GM23338 (cell line): ENCODE results near the gene PRKAR1B.

ENCODE experiments used
- CTCF ChIP-seq, 2 experiments: fragments of 200-600 bp in 1 of 2; sonication (generic) in 1 of 2; conservative IDR thresholded peaks; 2 replicates each; pipeline versions ENCODE4 v1.5.1 to v1.6.1; 2016 to 2017; ENCODE audit warnings: antibody characterized with exemption in 2 of 2, low read depth in 2 of 2, mild to moderate bottlenecking in 2 of 2, moderate library complexity in 1 of 2
- EZH2phosphoT487 ChIP-seq: fragments of 200-600 bp; sonication (generic); IDR thresholded peaks from one replicate; pipeline ENCODE4 v1.8.1; 2018; ENCODE audit warnings: antibody characterized with exemption; ENCODE audit not compliant: unreplicated experiment
- JUNB ChIP-seq: IDR thresholded peaks from one replicate; pipeline ENCODE4 v1.6.1; 2016; ENCODE audit warnings: antibody characterized with exemption; ENCODE audit not compliant: unreplicated experiment
- POLR2AphosphoS5 ChIP-seq: IDR thresholded peaks from 2 replicates; pipeline ENCODE4 v1.6.1; 2016; ENCODE audit warnings: antibody characterized with exemption, low read depth
- ZNF331 ChIP-seq: fragments of 250-450 bp; sonication (Bioruptor Pico); IDR thresholded peaks from 2 replicates; pipeline ENCODE4 v1.5.0; 2020; ENCODE audit warnings: low read depth, mild to moderate bottlenecking, moderate library complexity
- TF ChIP-seq, protein P1 (sequence below): IDR thresholded peaks from 2 replicates; pipeline ENCODE4 v1.6.1; 2016; ENCODE audit warnings: antibody characterized with exemption

DNA sequence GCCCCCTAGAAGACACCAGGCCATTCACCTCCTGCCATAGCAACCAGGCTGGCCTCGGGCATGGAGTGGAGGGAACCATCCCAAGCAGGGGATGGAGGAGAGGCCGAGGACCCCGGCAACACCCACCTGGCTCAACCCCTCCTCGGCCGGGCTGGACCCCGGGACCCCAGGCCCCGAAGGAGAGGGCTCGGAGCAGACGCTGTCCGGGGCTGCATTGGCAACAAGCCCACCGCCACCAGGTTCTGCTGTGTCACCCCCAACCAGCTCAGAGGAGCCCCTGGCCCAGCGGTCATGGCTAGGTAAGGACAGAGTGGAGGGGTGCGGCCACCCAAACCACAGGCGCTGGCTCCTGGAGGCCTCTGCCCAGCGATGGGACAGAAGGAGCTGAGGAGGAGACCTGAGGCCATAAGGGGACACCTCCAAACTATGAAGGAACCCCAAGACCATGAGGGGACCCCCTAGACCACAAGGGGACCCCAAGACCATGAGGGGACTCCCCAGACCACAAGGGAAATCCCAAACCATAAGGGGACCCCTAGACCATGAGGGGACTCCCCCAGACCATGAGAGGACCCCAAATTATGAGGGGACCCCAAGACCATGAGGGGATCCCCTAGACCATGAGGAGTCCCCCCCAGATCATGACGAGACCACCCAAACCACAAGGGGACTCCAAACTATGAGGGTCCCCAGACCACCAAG lies 132.7 kb downstream of the PRKAR1B start:
- TF ChIP-seq POLR2AphosphoS5 (no peak), CTCF (conservative IDR thresholded peaks at IDR 0.05; ENCODE audit: low read depth in 2 of 2) (no peak), ZNF331 (CRISPR knock-in tag) (no peak), JUNB (no peak), EZH2phosphoT487 (no peak)
- TF ChIP-seq, protein P1, sequence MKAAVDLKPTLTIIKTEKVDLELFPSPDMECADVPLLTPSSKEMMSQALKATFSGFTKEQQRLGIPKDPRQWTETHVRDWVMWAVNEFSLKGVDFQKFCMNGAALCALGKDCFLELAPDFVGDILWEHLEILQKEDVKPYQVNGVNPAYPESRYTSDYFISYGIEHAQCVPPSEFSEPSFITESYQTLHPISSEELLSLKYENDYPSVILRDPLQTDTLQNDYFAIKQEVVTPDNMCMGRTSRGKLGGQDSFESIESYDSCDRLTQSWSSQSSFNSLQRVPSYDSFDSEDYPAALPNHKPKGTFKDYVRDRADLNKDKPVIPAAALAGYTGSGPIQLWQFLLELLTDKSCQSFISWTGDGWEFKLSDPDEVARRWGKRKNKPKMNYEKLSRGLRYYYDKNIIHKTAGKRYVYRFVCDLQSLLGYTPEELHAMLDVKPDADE, result no peak
